Prostate gland (tissue), 2 donors: ENCODE measurements around the gene RPA1. TPM values are rescaled to one million over a fixed set of nuclear protein-coding genes. Genes with fewer than 3 reads are reported as not detected.

ENCODE experiments used
- DNase-seq: peaks from one replicate; pipeline ENCODE4 v3.0.0-alpha.2; 2019; ENCODE audit warnings: low spot score
- H3K27ac ChIP-seq, 2 donors: fragments of 200-600 bp; sonication (generic); 2 replicates each; pipeline ENCODE4 v1.5.1; 2017 to 2019
- H3K27me3 ChIP-seq: fragments of 200-600 bp; sonication (generic); replicated peaks from 2 replicates; pipeline ENCODE4 v1.5.1; 2019; ENCODE audit not compliant: insufficient read depth
- H3K36me3 ChIP-seq, 2 donors: fragments of 200-600 bp; sonication (generic); 1 replicate in 1 of 2; 2 replicates in 1 of 2; pipeline versions ENCODE4 v1.5.1 to v1.8.1; 2017 to 2019
- H3K4me1 ChIP-seq: fragments of 200-600 bp; sonication (generic); replicated peaks from 2 replicates; pipeline ENCODE4 v1.5.1; 2019
- H3K4me3 ChIP-seq, 2 donors: fragments of 200-600 bp; sonication (generic); 2 replicates each; pipeline ENCODE4 v1.5.1; 2017 to 2019
- H3K9me3 ChIP-seq: fragments of 200-600 bp; sonication (generic); 2 replicates; pipeline ENCODE4 v1.5.1; 2017
- POLR2A ChIP-seq: fragments of 450-650 bp; IDR thresholded peaks from one replicate; pipeline ENCODE4 v1.6.1; 2016; ENCODE audit warnings: antibody characterized with exemption, mild to moderate bottlenecking
- POLR2AphosphoS5 ChIP-seq: sonication (generic); formaldehyde crosslinking; IDR thresholded peaks from one replicate; pipeline ENCODE4 v1.6.1; 2017; ENCODE audit warnings: antibody characterized with exemption
- WGBS: methylation state at CpG from one replicate; pipeline ENCODE4 v1.1.5; 2018; 5-methylcytosine and 5-hydroxymethylcytosine counted together
- intact Hi-C: fragments of 100-400 bp; cut with DNase I; formaldehyde crosslinking; loops from one replicate; pipeline ENCODE4 v1.14.2; 2022
- total RNA-seq, 2 donors: library from RNA; depleted of rRNA; stranded (reverse); fragments of >200 nt; gene quantifications; one replicate each; pipeline ENCODE4 v1.1.0, GENCODE V29; 2016
- TF ChIP-seq, protein P1 (sequence below), 4 experiments: fragments of 200-600 bp in 2 of 4; fragments of 450-650 bp in 2 of 4; sonication (generic) in 2 of 4; IDR thresholded peaks; 1 replicate in 3 of 4; 2 replicates in 1 of 4; pipeline ENCODE4 v1.5.1; 2016 to 2019; ENCODE audit warnings: antibody characterized with exemption in 4 of 4, mild to moderate bottlenecking in 2 of 4, moderate library complexity in 2 of 4

RPA1 gene
- total RNA-seq, 2 donors from 2014 or later: 33.0 to 34.0 TPM

DNA sequence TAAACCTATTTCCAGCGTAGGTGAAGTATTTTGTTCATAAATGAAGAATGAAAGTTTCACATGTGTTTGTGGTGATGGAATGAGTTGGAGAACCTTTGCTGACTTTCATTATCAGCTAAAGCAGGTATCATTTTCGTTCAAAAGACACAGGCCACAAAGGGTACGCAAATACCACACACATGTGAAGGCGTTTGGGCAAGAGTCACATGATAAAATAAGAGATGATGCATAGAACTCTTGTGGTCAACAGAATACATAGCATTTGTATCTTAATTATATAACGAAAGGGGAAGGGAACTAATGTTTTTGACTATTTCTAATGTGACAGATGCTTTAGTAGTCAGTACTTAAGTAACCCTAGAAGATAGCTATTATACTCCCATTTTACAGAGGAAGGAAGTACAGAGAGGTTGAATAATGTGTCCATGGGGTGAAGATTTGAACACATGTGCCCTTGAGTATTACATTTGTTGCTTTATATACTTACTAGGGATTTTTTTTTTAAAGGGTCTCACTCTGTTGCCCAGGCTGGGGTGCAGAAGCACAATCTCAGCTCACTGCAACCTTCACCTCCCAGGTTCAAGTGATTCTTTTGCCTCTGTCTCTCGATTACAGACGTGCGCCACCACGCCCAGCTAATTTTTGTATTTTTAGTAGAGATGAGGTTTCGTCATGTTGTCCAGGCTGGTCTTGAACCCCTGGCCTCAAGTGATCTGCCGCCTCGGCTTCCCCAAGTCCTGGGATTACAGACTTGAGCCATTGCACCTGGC, 4.8 kb downstream of the RPA1 start:
- H3K4me1 ChIP-seq: peaks cover 4% of the 10 kb centered on the region
- intact Hi-C loops: no loop called here
- no peak for DNase-seq
- H3K9me3 ChIP-seq: no peaks in the 10 kb centered on the region
- H3K27ac ChIP-seq: no peak overlapping the region
- no peaks in the 10 kb centered on the region for H3K27me3 ChIP-seq
- H3K4me3 ChIP-seq: no peak overlapping the region
- TF ChIP-seq POLR2A: no peak
- no peak for TF ChIP-seq POLR2AphosphoS5
- TF ChIP-seq, protein P1, sequence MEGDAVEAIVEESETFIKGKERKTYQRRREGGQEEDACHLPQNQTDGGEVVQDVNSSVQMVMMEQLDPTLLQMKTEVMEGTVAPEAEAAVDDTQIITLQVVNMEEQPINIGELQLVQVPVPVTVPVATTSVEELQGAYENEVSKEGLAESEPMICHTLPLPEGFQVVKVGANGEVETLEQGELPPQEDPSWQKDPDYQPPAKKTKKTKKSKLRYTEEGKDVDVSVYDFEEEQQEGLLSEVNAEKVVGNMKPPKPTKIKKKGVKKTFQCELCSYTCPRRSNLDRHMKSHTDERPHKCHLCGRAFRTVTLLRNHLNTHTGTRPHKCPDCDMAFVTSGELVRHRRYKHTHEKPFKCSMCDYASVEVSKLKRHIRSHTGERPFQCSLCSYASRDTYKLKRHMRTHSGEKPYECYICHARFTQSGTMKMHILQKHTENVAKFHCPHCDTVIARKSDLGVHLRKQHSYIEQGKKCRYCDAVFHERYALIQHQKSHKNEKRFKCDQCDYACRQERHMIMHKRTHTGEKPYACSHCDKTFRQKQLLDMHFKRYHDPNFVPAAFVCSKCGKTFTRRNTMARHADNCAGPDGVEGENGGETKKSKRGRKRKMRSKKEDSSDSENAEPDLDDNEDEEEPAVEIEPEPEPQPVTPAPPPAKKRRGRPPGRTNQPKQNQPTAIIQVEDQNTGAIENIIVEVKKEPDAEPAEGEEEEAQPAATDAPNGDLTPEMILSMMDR (IDR thresholded peaks at IDR 0.05): no peak
- no peaks in the 10 kb centered on the region for H3K36me3 ChIP-seq
- 84% methylated on average over 12 of the region's 12 CpGs for WGBS

DNA sequence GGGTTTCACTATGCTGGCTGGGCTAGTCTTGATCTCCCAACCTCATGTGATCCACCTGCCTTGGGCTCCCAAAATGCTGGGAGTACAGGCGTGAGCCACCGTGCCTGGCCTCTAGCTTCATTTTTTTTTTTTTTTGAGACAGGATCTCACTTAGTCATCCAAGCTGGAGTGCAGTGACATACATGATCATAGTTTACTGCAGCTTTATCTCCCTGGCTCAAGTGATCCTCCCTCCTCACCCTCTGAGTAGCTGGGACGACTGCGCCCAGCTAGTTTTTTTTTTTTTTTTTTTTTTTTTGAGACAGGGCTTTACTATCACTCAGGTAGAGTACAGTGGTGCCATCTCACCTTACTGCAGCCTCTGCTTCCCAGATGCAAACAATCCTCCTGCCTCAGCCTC, 9.7 kb downstream of the RPA1 start:
- no peaks in the 10 kb centered on the region for H3K4me1 ChIP-seq
- TF ChIP-seq, protein P1 (IDR thresholded peaks at IDR 0.05): no peak
- TF ChIP-seq POLR2A: no peak
- no peak for TF ChIP-seq POLR2AphosphoS5
- WGBS: 96% methylated on average over 4 of the region's 4 CpGs
- peaks cover 0 to 10% of the 10 kb centered on the region in 2 donors for H3K36me3 ChIP-seq
- no peaks in the 10 kb centered on the region for H3K9me3 ChIP-seq
- H3K4me3 ChIP-seq: no peak overlapping the region
- no peak overlapping the region for H3K27ac ChIP-seq
- no peak for DNase-seq
- intact Hi-C loops: no loop called here
- no peaks in the 10 kb centered on the region for H3K27me3 ChIP-seq

DNA sequence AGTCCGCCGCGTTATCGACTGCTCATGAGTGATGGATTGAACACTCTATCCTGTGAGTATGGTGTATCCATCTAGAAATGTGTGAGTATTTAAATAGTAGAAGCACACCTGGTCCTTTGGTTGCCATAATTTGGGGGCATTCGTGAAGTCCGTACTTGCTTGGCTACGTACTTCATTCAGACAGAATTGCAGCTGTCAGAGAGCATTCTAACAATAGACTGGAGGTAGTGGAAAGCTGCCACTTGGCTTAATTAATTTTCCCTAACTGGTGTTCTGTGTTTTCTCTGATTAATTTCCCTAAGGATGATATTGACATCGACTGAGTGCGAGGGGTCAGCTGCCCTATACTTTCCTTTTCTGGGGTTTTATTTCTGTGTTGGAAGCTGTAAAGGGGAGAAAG, 14.1 kb downstream of the RPA1 start:
- Histone ChIP-seq H3K9me3 (no peaks in the 10 kb centered on the region), H3K36me3 (peaks cover 0 to 10% of the 10 kb centered on the region in 2 donors), H3K27me3 (no peaks in the 10 kb centered on the region), H3K4me1 (no peaks in the 10 kb centered on the region), H3K4me3 (no peak overlapping the region), H3K27ac (no peak overlapping the region)
- DNase-seq: no peak
- 88% methylated on average over 9 of the region's 9 CpGs for WGBS
- intact Hi-C loops: no loop called here
- no peak for TF ChIP-seq POLR2AphosphoS5
- TF ChIP-seq POLR2A: no peak

DNA sequence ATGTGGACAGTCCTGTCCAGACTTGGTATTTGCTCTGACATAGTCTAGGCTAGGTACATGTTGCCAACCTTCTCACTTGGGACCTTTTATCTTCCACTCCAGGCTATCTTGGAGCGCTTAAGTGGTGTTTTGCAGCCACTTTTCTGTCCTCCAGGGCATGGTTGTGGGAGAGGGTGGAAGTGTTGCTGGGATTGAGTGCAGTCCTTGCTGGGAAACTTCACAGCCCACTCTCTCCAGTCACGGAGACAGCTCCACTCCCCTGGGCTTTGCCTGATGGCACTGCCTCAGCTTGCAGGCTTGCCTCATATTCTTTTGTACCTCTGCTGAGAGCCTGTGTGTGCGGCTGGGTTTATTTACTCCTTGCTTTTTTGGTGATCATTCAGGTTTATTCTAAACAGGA, 17.4 kb downstream of the RPA1 start:
- Histone ChIP-seq H3K4me1 (no peaks in the 10 kb centered on the region), H3K36me3 (peaks cover 0 to 10% of the 10 kb centered on the region in 2 donors), H3K27me3 (no peaks in the 10 kb centered on the region), H3K27ac (no peak overlapping the region), H3K9me3 (no peaks in the 10 kb centered on the region), H3K4me3 (no peak overlapping the region)
- no peak for DNase-seq
- intact Hi-C loops: no loop called here
- TF ChIP-seq POLR2AphosphoS5 (no peak), POLR2A (no peak)
- TF ChIP-seq, protein P1 (IDR thresholded peaks at IDR 0.05): no peak
- WGBS: 90% methylated on average over 3 of the region's 3 CpGs

DNA sequence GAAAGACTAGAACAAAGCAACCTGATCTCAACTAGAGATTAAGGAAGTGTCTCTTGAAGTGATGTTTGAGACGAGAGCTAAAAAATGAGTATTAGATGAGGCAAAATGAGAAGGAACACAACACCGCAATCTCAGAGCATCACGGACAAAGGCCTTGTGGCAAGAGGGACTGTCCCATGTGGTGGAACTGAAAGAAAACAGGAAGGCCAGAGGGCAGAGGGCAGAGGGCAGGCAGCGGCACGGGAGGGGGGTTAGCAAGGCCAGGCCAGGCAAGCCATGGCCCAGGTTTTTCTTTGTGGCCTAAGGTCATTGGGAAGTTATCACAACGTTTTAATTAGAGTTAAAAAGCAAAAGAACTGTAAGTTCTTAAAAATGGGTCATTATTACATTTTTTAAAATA, 22.5 kb downstream of the RPA1 start:
- Histone ChIP-seq H3K27ac (no peak overlapping the region), H3K36me3 (no peaks in the 10 kb centered on the region), H3K4me3 (no peak overlapping the region), H3K27me3 (no peaks in the 10 kb centered on the region), H3K9me3 (no peaks in the 10 kb centered on the region), H3K4me1 (no peaks in the 10 kb centered on the region)
- 84% methylated on average over 6 of the region's 6 CpGs for WGBS
- DNase-seq: no peak
- TF ChIP-seq, protein P1 (IDR thresholded peaks at IDR 0.05): no peak
- TF ChIP-seq POLR2AphosphoS5 (no peak), POLR2A (no peak)
- intact Hi-C loops: no loop called here
